ENCODE measurements around the gene TMEM120B.

The TMEM120B gene

GRCh38 chr12:121720762-121721161 is 8.2 kb downstream of the TMEM120B start:
- Histone ChIP-seq H4K20me1 (ENCODE audit: insufficient read depth, low read length) (no peaks in the 10 kb centered on the region), H3K4me2 (ENCODE audit: low read length) (no peak overlapping the region), H3F3A (ENCODE audit: insufficient read depth, low read length) (no peaks in the 10 kb centered on the region; the same call in 1 of the 2 replicates), H3K27ac (ENCODE audit: low read depth, low read length, poor library complexity, severe bottlenecking) (no peak overlapping the region), H3K27me3 (ENCODE audit: insufficient read depth, low read length) (no peaks in the 10 kb centered on the region), H3K9me3 (ENCODE audit: low read length) (no peaks in the 10 kb centered on the region), H3K9ac (ENCODE audit: low read length) (no peak overlapping the region), H3K9me2 (ENCODE audit: low read depth, low read length) (no peaks in the 10 kb centered on the region), H3K36me3 (ENCODE audit: insufficient read depth, low read length) (peaks cover 10% of the 10 kb centered on the region; the same call in 1 of the 2 replicates), H3K4me1 (ENCODE audit: insufficient read depth, low read length, severe bottlenecking) (no peaks in the 10 kb centered on the region), H2AFZ (ENCODE audit: low read length) (no peak overlapping the region), H3K79me2 (ENCODE audit: insufficient read depth, low read length) (peaks cover 7% of the 10 kb centered on the region; the same call in 1 of the 2 replicates), H3K4me3 (ENCODE audit: low read depth, low read length, poor library complexity, severe bottlenecking) (no peak overlapping the region)
- TF ChIP-seq CTCF (IDR thresholded peaks at IDR 0.05; ENCODE audit: low read length) (no peak), EZH2 (IDR thresholded peaks at IDR 0.05; ENCODE audit: borderline replicate concordance, low read length) (no peak)

- H3K27ac ChIP-seq (ENCODE audit: low read depth, low read length, poor library complexity, severe bottlenecking), result no peak overlapping the region
- H3F3A ChIP-seq (ENCODE audit: insufficient read depth, low read length), result no peaks in the 10 kb centered on the region; the same call in 1 of the 2 replicates
- H3K9ac ChIP-seq (ENCODE audit: low read length), result no peak overlapping the region
- no peak overlapping the region for H3K4me2 ChIP-seq (ENCODE audit: low read length)
- H3K9me3 ChIP-seq (ENCODE audit: low read length), result no peaks in the 10 kb centered on the region
- H4K20me1 ChIP-seq (ENCODE audit: insufficient read depth, low read length), result no peaks in the 10 kb centered on the region
- H3K4me1 ChIP-seq (ENCODE audit: insufficient read depth, low read length, severe bottlenecking), result no peaks in the 10 kb centered on the region
- no peak for TF ChIP-seq EZH2 (IDR thresholded peaks at IDR 0.05; ENCODE audit: borderline replicate concordance, low read length)
- no peak for TF ChIP-seq CTCF (IDR thresholded peaks at IDR 0.05; ENCODE audit: low read length)
- no peak overlapping the region for H3K4me3 ChIP-seq (ENCODE audit: low read depth, low read length, poor library complexity, severe bottlenecking)
- no peaks in the 10 kb centered on the region for H3K27me3 ChIP-seq (ENCODE audit: insufficient read depth, low read length)
- H3K9me2 ChIP-seq (ENCODE audit: low read depth, low read length), result no peaks in the 10 kb centered on the region
- peaks cover 9% of the 10 kb centered on the region; the same call in 1 of the 2 replicates for H3K36me3 ChIP-seq (ENCODE audit: insufficient read depth, low read length)
- H2AFZ ChIP-seq (ENCODE audit: low read length), result no peak overlapping the region
- peaks cover 7% of the 10 kb centered on the region; the same call in 1 of the 2 replicates for H3K79me2 ChIP-seq (ENCODE audit: insufficient read depth, low read length)
Measured at GRCh38 chr12:121722511-121722910, 10.0 kb downstream of the TMEM120B start.

- H3K27ac ChIP-seq (ENCODE audit: low read depth, low read length, poor library complexity, severe bottlenecking), result no peak overlapping the region
Measured at GRCh38 chr12:121723200-121723599, 10.6 kb downstream of the TMEM120B start.

GRCh38 chr12:121724925-121725324 is 12.4 kb downstream of the TMEM120B start:
- H3K4me2 ChIP-seq (ENCODE audit: low read length), result no peak overlapping the region
- no peak for TF ChIP-seq EZH2 (IDR thresholded peaks at IDR 0.05; ENCODE audit: borderline replicate concordance, low read length)
- TF ChIP-seq CTCF (IDR thresholded peaks at IDR 0.05; ENCODE audit: low read length), result no peak
- H3K9ac ChIP-seq (ENCODE audit: low read length), result no peak overlapping the region
- no peak overlapping the region for H3K4me3 ChIP-seq (ENCODE audit: low read depth, low read length, poor library complexity, severe bottlenecking)
- H3K79me2 ChIP-seq (ENCODE audit: insufficient read depth, low read length), result peaks cover 7% of the 10 kb centered on the region; the same call in 1 of the 2 replicates
- no peak overlapping the region for H3K27ac ChIP-seq (ENCODE audit: low read depth, low read length, poor library complexity, severe bottlenecking)
- no peaks in the 10 kb centered on the region for H3K27me3 ChIP-seq (ENCODE audit: insufficient read depth, low read length)
- H3K36me3 ChIP-seq (ENCODE audit: insufficient read depth, low read length), result peaks cover 9% of the 10 kb centered on the region; the same call in 1 of the 2 replicates
- H3K9me3 ChIP-seq (ENCODE audit: low read length), result no peaks in the 10 kb centered on the region
- H3F3A ChIP-seq (ENCODE audit: insufficient read depth, low read length), result no peaks in the 10 kb centered on the region; the same call in 1 of the 2 replicates
- H3K4me1 ChIP-seq (ENCODE audit: insufficient read depth, low read length, severe bottlenecking), result no peaks in the 10 kb centered on the region
- no peaks in the 10 kb centered on the region for H3K9me2 ChIP-seq (ENCODE audit: low read depth, low read length)
- no peaks in the 10 kb centered on the region for H4K20me1 ChIP-seq (ENCODE audit: insufficient read depth, low read length)
- H2AFZ ChIP-seq (ENCODE audit: low read length), result no peak overlapping the region

More at GRCh38 chr12:121723200-121723599, 10.6 kb downstream of the TMEM120B start:
- Histone ChIP-seq H3K36me3 (ENCODE audit: insufficient read depth, low read length) (peaks cover 9% of the 10 kb centered on the region; the same call in 1 of the 2 replicates), H3K9ac (ENCODE audit: low read length) (no peak overlapping the region), H3K79me2 (ENCODE audit: insufficient read depth, low read length) (peaks cover 7% of the 10 kb centered on the region; the same call in 1 of the 2 replicates), H4K20me1 (ENCODE audit: insufficient read depth, low read length) (no peaks in the 10 kb centered on the region), H3F3A (ENCODE audit: insufficient read depth, low read length) (no peaks in the 10 kb centered on the region; the same call in 1 of the 2 replicates), H3K9me2 (ENCODE audit: low read depth, low read length) (no peaks in the 10 kb centered on the region), H3K4me3 (ENCODE audit: low read depth, low read length, poor library complexity, severe bottlenecking) (no peak overlapping the region), H3K4me2 (ENCODE audit: low read length) (no peak overlapping the region), H2AFZ (ENCODE audit: low read length) (no peak overlapping the region), H3K27me3 (ENCODE audit: insufficient read depth, low read length) (no peaks in the 10 kb centered on the region), H3K4me1 (ENCODE audit: insufficient read depth, low read length, severe bottlenecking) (no peaks in the 10 kb centered on the region), H3K9me3 (ENCODE audit: low read length) (no peaks in the 10 kb centered on the region)
- no peak for TF ChIP-seq EZH2 (IDR thresholded peaks at IDR 0.05; ENCODE audit: borderline replicate concordance, low read length)

Measured in OCI-LY1 (cell line).